Epithelial cell of proximal tubule (primary cell): ENCODE results near the gene NUCB2. TPM values are rescaled to one million over a fixed set of nuclear protein-coding genes. Genes with fewer than 3 reads are reported as not detected.
"Not testable (repeated sequence)": the region's sequence is repeated elsewhere in the genome, so short reads cannot be mapped to it uniquely, and the experiment has no call there.

Experiments
- DNase-seq: peaks from one replicate; pipeline ENCODE4 v3.0.0-alpha.2; 2011; ENCODE audit warnings: low read depth
- H3K4me3 ChIP-seq: 2 replicates; pipeline ENCODE4 v1.5.1; 2011; ENCODE audit warnings: low read depth, mild to moderate bottlenecking, low read length
- CTCF ChIP-seq: conservative IDR thresholded peaks from 2 replicates; pipeline ENCODE4 v1.5.1; 2012; ENCODE audit warnings: low read depth, mild to moderate bottlenecking, low read length
- total RNA-seq: library from RNA; depleted of rRNA; stranded (reverse); fragments of >200 nt; gene quantifications from 2 replicates; pipeline ENCODE4 v1.2.3, GENCODE V29; 2015

Gene NUCB2
- total RNA-seq, 1 donor from 2014 or later: 31.5 TPM

- H3K4me3 ChIP-seq: no peak overlapping the region
- TF ChIP-seq CTCF: no peak
- DNase-seq: no peak
Measured at GRCh38 chr11:17258670-17259069, 17.9 kb upstream of the NUCB2 start.

- DNase-seq: no peak
Measured at GRCh38 chr11:17259519-17259918, 17.0 kb upstream of the NUCB2 start.

GRCh38 chr11:17260020-17260419 lies 16.5 kb upstream of the NUCB2 start:
- H3K4me3 ChIP-seq: no peak overlapping the region
- DNase-seq: no peak
- TF ChIP-seq CTCF: no peak

More at GRCh38 chr11:17259519-17259918, 17.0 kb upstream of the NUCB2 start:
- TF ChIP-seq CTCF: no peak
- H3K4me3 ChIP-seq: no peak overlapping the region

GRCh38 chr11:17263769-17264168 lies 12.8 kb upstream of the NUCB2 start:
- TF ChIP-seq CTCF: no peak
- DNase-seq: no peak
- no peak overlapping the region for H3K4me3 ChIP-seq

GRCh38 chr11:17266781-17267180 lies 9.8 kb upstream of the NUCB2 start:
- TF ChIP-seq CTCF: no peak
- H3K4me3 ChIP-seq: no peak overlapping the region
- no peak for DNase-seq

- H3K4me3 ChIP-seq: no peak overlapping the region
- peak; percentile 73 for DNase-seq
- TF ChIP-seq CTCF: peak; percentile 7
Measured at GRCh38 chr11:17267576-17267975, 9.0 kb upstream of the NUCB2 start.

- H3K4me3 ChIP-seq, DNase-seq: not testable (repeated sequence)
Measured at GRCh38 chr11:17268500-17268899, 8.0 kb upstream of the NUCB2 start.

GRCh38 chr11:17268902-17269301 lies 7.6 kb upstream of the NUCB2 start:
- DNase-seq: no peak
- TF ChIP-seq CTCF: no peak
- H3K4me3 ChIP-seq: no peak overlapping the region
